Measurements from ENCODE around the gene ARID3A.
"Not testable (repeated sequence)": the region's sequence is repeated elsewhere in the genome, so short reads cannot be mapped to it uniquely, and the experiment has no call there.

Gene ARID3A, protein sequence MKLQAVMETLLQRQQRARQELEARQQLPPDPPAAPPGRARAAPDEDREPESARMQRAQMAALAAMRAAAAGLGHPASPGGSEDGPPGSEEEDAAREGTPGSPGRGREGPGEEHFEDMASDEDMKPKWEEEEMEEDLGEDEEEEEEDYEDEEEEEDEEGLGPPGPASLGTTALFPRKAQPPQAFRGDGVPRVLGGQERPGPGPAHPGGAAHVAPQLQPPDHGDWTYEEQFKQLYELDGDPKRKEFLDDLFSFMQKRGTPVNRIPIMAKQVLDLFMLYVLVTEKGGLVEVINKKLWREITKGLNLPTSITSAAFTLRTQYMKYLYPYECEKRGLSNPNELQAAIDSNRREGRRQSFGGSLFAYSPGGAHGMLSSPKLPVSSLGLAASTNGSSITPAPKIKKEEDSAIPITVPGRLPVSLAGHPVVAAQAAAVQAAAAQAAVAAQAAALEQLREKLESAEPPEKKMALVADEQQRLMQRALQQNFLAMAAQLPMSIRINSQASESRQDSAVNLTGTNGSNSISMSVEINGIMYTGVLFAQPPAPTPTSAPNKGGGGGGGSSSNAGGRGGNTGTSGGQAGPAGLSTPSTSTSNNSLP

GRCh38 chr19:925526-926322, at the start of gene ARID3A:
ARID3A (plus strand) TSS chr19:926035; CDS start chr19:929529, 3,494 bp downstream.
- H3K4me3 ChIP-seq (ENCODE audit: low read depth, low read length), result peak within 1 kb of the TSS; percentile 78

- no peak overlapping the region for H3K4me3 ChIP-seq (ENCODE audit: low read depth, low read length)
Measured at GRCh38 chr19:876089-876488, 49.7 kb upstream of the ARID3A start.

- no peak overlapping the region for H3K4me3 ChIP-seq (ENCODE audit: low read depth, low read length)
Measured at GRCh38 chr19:876780-877314, 49.0 kb upstream of the ARID3A start.

DNA sequence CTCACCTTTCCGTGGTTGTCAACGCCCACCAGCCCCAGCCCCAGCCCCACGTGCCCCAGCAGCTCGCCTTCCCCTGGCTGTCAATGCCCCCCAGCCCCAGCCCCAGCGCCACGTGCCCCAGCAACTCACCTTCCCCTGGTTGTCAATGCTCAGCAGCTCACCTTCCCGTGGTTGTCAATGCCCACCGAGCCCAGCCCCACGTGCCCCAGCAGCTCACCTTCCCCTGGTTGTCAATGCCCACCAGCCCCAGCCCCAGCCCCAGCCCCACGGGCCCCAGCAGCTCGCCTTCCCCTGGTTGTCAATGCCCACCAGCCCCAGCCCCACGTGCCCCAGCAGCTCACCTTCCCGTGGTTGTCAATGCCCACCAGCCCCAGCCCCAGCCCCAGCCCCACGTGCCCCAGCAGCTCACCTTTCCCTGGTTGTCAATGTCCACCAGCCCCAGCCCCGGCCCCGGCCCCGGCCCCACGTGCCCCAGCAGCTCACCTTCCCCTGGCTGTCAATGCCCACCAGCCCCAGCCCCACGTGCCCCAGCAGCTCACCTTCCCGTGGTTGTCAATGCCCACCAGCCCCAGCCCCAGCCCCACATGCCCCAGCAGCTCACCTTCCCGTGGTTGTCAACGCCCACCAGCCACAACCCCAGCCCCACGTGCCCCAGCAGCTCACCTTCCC, 47.7 kb upstream of the ARID3A start:
- not testable (repeated sequence) for H3K4me3 ChIP-seq (ENCODE audit: low read depth, low read length)

DNA sequence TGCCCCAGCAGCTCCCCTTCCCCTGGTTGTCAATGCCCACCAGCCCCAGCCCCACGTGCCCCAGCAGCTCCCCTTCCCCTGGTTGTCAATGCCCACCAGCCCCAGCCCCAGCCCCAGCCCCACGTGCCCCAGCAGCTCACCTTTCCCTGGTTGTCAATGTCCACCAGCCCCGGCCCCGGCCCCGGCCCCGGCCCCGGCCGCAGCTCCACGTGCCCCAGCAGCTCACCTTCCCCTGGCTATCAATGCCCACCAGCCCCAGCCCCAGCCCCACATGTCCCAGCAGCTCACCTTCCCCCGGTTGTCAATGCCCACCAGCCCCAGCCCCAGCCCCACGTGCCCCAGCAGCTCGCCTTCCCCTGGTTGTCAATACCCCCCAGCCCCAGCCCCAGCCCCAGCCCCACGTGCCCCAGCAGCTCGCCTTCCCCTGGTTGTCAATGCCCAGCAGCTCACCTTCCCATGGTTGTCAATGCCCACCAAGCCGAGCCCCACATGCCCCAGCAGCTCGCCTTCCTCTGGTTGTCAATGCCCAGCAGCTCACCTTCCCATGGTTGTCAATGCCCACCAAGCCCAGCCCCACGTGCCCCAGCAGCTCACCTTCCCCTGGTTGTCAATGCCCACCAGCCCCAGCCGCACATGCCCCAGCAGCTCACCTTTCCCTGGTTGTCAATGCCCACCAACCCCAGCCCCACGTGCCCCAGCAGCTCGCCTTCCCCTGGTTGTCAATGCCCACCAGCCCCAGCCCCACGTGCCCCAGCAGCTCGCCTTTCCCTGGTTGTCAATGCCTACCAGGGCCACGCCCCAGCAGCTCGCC, 46.9 kb upstream of the ARID3A start:
- not testable (repeated sequence) for H3K4me3 ChIP-seq (ENCODE audit: low read depth, low read length)

GRCh38 chr19:879711-880438, 46.0 kb upstream of the ARID3A start:
- no peak overlapping the region for H3K4me3 ChIP-seq (ENCODE audit: low read depth, low read length)

GRCh38 chr19:881385-882071, 44.3 kb upstream of the ARID3A start:
- no peak overlapping the region for H3K4me3 ChIP-seq (ENCODE audit: low read depth, low read length)

DNA sequence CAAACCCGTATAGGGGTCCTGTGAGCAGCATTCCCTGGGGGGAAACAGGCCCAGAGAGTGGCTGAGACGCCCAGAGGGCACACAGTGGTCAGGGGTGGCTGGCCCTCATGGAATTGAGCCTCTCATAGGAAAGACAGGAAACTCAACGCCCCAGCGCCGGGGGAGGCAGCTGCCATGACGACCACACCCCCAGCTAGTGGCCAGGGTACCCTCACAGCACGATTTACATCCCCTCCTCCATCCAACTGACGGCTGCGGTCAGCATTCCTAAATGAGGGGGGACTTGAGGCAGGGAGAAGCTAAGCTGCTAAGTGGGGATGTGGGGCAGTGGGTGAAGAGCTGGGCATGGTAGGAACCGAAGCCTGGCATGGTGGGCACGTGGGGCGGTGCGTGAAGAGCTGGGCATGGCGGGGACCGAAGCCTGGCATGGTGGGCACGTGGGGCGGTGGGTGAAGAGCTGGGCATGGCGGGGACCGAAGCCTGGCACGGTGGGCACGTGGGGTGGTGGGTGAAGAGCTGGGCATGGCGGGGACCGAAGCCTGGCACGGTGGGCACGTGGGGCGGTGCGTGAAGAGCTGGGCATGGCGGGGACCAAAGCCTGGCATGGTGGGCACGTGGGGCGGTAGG, 42.9 kb upstream of the ARID3A start:
- no peak overlapping the region for H3K4me3 ChIP-seq (ENCODE audit: low read depth, low read length)

DNA sequence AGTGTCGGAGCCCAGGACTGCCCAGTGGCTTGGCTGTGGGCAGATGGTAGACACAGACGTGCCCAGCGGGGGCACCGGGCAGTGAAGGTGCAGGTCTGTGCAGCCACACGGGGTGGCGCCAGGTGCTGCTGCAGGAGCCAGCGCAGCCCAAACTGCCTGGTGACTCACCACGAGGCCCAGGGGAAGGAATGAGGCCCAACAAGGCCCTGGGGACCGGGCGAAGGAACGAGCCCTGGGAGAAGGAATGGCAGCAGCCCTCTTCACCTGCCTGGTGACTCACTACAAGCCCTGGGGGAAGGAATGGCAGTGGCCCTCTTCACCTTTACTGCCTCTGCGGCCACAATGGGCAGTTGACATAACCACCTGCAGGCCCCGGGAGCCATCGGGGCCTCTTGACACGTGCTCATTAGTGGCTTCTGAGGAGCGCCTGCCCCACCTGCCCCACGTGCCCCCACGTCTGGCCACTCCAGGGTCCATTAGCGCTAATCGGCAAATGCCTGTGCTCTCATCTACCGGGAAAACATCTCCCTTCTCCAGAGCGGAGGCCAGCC, 42.1 kb upstream of the ARID3A start:
- no peak overlapping the region for H3K4me3 ChIP-seq (ENCODE audit: low read depth, low read length)

DNA sequence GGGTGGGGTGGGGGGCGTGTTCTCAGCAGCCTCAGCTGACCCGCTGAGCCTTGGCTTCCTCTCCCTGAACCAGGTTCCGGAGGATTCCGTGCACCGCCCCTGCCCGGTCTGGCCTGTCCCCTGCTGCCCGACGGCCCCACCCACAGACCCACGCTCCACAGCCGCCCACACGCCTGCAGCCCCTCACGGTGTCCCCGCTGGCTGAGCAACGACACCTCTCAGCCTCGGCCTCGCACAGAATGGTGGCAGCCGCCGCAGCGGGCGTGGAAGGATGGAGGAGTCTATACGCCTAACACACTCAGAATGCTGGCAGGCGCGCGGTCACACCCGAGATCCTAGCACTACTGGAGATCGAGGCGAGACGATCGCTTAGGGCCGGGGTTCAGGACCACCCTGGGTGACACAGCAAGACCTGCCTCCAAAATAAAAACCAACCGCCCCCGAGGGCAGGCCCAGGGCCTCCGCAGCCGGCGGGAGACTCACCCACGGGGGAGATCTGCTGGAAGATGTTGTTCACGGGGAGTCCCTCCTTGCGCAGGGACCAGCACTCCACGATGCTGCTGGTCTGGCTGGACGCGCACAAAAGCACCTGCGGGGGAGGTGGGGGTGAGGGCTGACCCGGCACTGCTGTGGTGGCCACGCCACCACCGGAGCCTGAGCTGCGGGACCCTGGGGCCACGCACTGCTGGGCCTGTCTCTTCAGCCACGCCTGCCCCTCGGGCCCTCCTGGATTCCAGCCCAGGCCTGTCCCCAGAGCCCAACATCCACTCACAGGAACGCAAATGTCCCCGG, 41.2 kb upstream of the ARID3A start:
- no peak overlapping the region for H3K4me3 ChIP-seq (ENCODE audit: low read depth, low read length)

- H3K4me3 ChIP-seq (ENCODE audit: low read depth, low read length), result no peak overlapping the region
Measured at GRCh38 chr19:885536-886224, 40.2 kb upstream of the ARID3A start.

DNA sequence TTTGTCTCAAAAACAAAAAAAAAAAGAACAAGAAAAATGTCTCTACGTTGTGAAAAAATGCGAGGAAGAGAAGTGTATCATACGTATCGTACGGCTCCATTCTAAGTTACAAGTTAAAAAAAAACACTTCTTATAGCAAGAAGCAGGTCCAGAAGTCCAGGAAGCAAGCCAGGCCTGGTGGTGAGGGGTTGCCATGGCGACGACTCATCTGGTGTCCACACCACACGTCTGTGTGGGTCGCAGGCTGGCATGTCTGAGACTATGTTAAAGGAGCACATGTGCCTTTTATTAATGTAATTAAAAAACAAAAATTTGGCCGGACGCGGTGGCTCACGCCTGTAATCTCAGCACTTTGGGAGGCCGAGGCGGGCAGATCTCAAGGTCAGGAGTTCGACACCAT, 38.8 kb upstream of the ARID3A start:
- no peak overlapping the region for H3K4me3 ChIP-seq (ENCODE audit: low read depth, low read length)

DNA sequence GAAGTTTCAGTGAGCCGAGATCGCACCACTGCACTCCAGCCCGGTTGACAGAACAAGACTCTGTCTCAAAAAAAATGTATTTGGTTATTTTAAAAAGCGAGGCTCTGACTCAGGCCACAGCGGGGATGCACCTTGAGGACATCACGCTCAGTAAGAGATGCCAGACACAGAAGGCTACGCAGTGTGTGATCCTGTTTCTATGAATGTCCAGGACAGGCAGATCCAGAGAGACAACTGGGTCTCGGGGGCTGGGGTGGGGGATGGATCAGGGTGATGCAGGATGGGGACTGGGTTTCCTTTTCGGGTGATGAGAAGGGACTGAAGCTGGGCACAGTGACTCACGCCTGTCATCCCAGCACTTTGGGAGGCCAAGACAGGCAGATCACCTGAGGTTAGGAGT, 38.2 kb upstream of the ARID3A start:
- H3K4me3 ChIP-seq (ENCODE audit: low read depth, low read length), result no peak overlapping the region

GRCh38 chr19:888581-889385, 37.1 kb upstream of the ARID3A start:
- no peak overlapping the region for H3K4me3 ChIP-seq (ENCODE audit: low read depth, low read length)

DNA sequence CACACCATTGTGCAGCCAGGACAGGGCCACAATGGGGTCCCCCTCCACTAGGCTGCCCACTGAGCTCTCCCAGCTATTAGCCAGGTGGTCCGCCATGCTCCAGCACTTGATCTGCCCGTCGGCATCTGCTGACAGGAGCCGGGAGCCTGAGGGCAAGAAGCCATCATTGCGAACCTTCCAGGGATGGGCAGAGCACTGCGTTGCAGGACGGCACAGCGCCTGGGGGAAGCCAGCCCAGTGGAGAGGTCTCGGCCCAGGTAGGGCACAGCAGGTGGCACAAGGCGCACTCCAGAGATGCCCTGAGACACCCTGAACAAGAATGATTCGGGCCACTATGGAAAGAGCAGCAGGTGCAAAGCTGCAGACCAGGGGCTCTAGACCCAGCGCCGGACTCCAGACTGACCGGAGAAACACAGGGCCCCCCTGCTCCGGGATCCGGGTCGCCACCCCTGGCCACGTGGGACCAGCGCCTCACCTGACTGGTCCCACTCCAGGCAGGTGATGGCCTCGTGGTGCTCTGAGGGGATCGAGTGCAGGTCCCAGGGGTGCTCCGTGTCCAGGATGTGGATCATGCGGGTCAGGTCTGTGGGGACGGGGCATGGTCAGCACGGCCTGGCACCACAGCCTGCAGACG, 36.1 kb upstream of the ARID3A start:
- H3K4me3 ChIP-seq (ENCODE audit: low read depth, low read length), result no peak overlapping the region

Data from iPS-11a (cell line).